Activated gamma-delta T cell treated with anti-CD3 and anti-CD28 coated beads, Interleukin-2, amount 50 U/mL, for 16 hours (primary cell): Measurements from ENCODE around the gene TEAD1.

ENCODE experiments used
- DNase-seq: peaks from one replicate; pipeline ENCODE4 v3.0.0-alpha.2; 2020; ENCODE audit warnings: low read depth

The TEAD1 gene

GRCh38 chr11:12942157-12942556 is 267.9 kb downstream of the TEAD1 start:
- no peak for DNase-seq

DNA sequence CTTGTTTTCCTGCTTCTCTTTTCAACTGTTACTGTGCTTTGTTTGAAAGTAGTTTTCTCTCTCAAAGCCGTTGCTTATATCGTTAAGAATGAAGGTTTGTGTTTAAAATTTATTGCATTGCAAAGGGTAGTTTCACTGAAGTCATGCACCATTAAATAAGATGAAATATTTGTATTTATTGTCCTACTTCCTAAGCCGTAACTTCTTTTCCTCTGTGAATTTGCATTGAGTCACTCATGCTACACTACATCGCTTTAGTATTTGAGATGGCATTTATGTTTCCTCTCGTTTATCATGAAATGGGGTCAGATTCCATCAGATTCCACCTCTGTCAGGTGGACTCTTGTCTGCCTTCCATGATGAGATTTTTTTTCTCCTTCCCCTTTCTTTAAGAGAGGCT is 269.1 kb downstream of the TEAD1 start:
- no peak for DNase-seq

DNA sequence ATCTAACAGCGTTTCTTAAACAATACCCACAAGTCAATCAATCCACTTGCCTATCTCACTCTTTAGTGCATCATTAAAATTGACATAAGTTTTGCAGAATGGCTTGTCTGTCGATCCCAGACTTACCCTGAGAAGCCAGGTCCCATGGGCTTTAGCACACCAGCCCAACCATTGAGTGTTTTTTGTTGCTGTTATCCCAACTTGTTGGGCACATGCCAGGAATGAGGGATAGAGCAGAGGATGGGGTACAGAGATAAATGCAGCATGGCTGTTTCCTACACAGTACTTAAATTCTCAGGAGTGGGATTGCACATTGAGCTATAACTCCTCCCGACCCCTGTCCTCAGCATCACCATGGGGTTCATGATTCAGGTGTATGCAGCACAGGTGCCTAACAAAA is 270.7 kb downstream of the TEAD1 start:
- no peak for DNase-seq

DNA sequence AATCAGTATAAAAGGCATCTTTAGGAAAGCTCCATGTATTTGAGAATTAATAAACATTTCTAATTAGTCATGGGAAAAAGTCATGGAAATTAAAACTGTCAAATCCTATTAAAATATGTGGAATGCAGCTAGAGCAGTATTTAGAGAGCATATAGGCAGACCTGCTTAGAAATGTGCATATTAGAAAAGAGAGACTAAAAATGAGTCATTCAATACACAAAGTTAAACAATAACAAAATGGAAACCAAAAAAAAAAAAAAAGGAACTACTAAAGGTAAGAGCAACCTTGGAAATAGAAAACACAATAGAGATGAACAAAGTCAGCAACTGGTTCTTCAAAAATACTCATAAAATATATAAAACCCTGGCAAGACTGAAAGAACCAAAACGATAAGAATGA is 275.2 kb downstream of the TEAD1 start:
- no peak for DNase-seq

- no peak for DNase-seq
Observed at GRCh38 chr11:12950670-12951069, 276.4 kb downstream of the TEAD1 start.

DNA sequence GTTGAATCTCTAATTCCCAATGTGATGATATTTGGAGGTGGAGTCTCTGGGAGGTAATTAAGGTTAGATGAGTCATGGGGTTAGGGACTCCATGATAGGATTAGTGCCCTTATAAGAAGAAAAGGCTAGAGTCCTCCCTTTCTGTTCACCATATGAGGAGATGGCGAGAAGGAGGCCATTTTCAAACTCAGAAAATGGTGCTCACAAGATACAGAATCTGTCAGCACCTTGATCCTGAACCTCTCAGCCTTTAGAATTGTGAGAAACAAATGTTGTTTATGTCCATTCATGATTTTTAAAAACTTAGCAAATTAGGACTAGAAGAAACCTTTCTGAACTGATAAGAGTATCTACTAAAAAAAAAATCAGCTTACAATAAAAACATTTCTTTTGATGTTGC is 277.2 kb downstream of the TEAD1 start:
- DNase-seq: no peak

GRCh38 chr11:12952094-12952493 is 277.9 kb downstream of the TEAD1 start:
- no peak for DNase-seq

DNA sequence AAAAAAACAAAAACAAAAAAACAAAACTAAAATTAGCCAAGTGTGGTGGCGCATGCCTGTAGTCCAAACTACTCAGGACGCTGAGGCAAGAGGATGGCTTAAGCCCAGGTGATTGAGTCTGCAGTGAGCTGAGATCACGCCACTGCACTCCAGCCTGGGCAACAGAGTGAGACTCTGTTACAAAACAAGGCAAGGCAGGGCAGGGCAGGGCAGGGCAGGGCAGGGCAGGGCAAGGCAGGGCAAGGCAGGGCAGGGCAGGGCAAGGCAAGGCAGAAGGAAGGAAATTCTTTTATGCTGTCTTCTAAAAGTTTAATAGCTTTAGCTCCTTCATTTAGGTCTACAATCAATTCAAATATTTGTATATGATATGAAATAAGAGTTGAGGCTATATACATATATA is 284.8 kb downstream of the TEAD1 start:
- DNase-seq: no peak

DNA sequence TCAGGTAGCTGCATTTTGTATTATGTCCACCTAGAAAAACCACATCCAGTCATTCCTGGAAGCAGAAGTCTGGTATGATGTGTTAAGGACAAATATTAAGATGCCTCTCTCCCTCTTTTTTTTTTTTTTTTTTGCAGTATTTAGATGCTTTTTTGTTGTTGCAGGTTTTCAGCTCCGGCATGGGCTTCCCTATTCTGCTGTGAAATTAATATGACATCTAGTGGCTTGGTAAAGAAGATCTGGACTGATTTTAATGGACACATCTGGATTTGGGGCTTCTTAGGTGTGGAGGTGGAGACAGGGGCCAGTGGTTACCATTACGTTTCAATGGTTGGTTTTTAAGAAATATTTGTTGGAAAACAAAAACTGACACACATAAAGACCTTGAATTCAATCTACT is 287.4 kb downstream of the TEAD1 start:
- no peak for DNase-seq

DNA sequence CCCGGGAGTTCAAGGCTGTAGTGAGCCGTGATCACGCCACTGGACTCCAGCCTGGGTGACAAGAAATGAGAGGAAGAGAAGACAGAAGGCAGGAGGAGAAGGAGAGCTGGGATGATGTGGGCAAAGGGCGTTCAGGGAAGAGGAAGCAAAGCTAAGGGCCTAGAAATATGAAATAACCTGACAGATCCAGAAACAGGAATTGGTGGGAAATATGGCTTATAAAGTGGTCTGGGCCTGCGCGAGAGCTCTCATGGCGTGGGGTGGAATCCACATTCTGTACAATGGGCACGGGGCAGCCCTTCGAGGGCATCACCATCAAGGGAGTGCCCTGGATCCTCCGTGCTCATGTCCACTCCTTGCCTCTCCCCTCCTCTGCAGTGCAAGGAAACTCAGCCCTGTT is 288.1 kb downstream of the TEAD1 start:
- DNase-seq: no peak

- no peak for DNase-seq
Observed at GRCh38 chr11:12963051-12963450, 288.8 kb downstream of the TEAD1 start.

GRCh38 chr11:12963792-12964536 is 289.7 kb downstream of the TEAD1 start:
- peak; percentile 32 for DNase-seq

DNA sequence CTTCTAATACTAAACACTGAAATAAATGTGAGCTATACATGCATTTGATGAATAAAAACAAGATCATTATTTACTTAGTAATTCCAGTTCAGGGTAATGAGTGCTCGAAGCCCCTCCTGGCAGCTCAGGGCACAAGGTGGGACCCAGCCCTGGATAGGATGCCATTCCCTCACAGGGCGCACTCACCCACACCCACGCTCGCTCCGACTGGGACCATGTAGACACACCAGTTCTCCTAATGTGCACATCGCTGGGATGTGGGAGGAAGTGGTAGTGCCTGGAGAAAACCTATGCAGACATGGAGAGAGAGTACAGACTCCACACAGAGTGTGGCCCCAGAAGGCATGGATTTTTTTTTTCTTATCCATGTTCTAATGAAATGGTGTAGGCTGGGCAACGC is 290.4 kb downstream of the TEAD1 start:
- DNase-seq: no peak

DNA sequence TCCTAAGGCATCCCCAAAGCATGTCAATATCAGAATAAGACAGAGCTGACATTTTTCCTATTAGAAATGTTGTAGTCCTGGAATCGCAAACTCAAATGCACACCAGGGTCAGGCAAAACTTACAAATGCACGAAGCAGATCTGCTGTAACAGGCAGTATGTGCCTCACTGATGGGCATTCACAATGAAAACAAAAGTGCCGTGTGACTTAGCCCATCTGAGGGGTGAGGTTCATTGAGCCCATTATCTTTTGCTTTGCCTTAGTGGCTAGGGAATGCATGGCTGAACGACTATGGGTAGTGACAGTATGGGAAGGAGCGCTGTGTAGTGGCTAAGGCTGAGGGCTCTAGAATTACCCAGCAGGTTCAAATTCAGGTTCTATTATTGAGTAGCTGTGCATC is 291.8 kb downstream of the TEAD1 start:
- DNase-seq: no peak

DNA sequence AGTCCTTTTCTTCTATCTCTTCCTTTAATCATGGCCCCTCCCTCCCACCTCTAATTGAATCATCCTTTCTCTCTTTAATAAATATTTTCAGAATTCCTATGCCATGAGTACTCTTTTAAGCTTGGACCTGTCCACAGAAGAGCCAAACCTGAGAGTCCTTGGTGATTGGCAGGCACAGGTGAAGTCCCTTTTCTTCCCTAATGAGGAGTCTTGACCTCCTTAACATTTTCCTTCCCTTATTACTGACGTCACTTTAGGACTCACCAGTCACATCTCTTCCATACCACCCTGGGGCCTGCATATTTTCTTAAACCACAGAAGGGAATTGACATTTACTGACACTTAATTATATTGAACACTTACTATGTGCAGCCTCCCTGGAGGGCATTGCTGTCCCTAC is 293.9 kb downstream of the TEAD1 start:
- no peak for DNase-seq

DNA sequence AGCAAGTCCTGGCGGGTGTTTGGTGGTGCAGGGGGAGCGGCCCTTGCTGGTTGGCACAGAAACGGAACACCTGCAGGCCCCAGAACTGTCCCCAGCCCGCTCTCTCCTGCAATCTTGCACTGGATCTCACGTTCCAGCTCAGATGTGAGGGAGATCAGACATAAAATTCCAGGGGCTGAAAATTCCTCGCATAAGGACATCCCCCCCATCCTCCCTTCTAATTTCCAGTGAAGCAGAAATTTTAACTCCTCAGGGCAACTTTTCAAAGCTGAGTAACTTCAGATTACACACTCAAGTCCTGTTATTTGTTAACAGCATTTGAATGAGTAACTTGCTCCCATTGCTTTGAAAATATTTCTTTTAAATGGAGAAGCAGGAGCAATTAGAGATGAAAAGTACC is 294.6 kb downstream of the TEAD1 start:
- DNase-seq: no peak

DNA sequence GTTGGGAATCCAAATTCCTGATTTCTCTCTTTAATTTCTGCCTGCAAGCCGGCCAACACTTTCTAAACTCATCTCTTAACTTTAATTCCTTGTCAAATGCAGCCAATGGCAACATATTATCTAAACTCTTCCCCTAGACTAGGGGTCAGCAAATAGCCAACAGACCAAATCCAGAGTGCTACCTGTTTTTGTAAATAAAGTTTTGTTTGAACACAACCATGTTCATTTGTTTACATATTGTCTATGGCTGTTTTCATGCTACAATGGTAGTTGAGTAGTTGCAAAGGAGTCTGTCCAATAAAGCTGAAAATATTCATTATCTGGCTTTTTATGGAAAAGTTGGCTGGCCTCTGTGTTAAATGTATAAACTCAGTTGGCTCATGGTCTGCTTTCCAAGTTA is 297.7 kb downstream of the TEAD1 start:
- no peak for DNase-seq

- DNase-seq: no peak
Observed at GRCh38 chr11:12973528-12974181, 299.4 kb downstream of the TEAD1 start.

DNA sequence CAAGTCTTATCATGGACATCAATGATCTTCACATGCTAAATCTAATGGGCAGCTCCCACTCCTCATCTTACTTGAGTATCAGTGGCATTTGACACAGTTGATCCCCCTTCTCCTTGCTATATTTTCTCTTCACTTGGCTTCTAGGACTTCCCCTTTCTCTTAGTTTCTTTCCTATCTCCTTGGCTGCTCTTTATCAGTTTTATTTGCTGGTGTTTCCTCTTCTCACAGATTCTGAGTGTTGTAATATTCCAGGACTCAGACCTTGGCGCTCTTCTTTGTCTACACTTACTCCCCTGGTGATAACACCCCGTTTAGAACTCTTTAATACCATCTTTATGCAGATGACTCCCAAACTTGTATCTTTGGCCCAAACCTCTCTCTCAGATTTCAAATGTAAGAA is 301.0 kb downstream of the TEAD1 start:
- no peak for DNase-seq

GRCh38 chr11:12979928-12980689 is 305.9 kb downstream of the TEAD1 start:
- DNase-seq: no peak

DNA sequence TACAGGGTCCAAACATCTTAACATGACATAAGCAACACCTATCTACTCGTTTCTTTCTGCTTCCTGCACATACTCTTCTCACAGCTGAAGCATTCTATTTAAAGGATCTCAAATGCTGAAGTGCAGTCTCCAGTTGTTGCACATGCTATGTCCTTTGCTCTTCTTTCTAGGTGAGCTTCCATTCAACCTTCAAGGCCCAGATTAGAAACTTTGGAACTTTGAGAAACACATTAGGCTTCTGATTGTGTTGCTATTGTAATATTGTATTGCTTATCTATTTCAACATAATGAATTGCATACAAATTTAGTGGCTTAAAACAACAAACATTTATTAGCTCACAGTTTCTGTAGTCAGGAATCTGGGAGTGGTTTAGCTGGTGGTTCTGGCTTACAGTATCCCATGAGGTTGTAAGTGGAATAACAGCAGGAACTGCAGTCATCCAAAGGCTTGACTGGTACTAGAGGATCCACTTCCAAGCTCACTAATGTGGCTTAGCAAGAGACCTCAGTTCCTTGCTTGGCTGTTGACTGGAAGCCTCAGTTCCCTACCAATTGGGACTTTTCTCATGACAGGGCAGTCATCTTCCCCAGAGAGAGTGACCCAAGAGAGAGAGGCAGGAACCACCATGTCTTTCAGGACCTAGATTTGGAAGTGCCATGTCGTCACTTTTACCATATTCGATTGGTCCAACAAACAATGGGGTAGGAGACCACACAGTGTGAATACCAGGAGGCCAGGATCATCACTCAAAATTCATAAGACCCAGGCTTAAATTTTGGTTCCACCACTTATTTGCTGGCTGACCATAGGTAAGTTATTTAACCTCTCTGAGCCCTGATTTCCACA is 307.7 kb downstream of the TEAD1 start:
- no peak for DNase-seq

- no peak for DNase-seq
Observed at GRCh38 chr11:12983336-12983735, 309.1 kb downstream of the TEAD1 start.
